Right lobe of liver (tissue), 4 donors: ENCODE measurements around the gene MAK.

Experiments used
- POLR2A ChIP-seq: fragments of 450-650 bp; IDR thresholded peaks from one replicate; pipeline ENCODE4 v1.6.1; 2017; ENCODE audit warnings: antibody characterized with exemption, mild to moderate bottlenecking
- TF ChIP-seq, protein P1 (sequence below), 4 donors: fragments of 200-600 bp in 3 of 4; fragments of 450-650 bp in 1 of 4; IDR thresholded peaks; one replicate each; pipeline versions ENCODE4 v1.5.1 to v1.8.0; 2016 to 2022; ENCODE audit warnings: antibody characterized with exemption in 4 of 4, mild to moderate bottlenecking in 2 of 4
- donor health status: DM: no; HTN: no; CAD: no.
- donor health status: DM: no; HTN: no; CAD: no.
- donor health status: DM: no; HTN: yes; CAD: no.

GRCh38 chr6:10849901-10850300 is 11.6 kb upstream of the MAK start:
- TF ChIP-seq, protein P1, sequence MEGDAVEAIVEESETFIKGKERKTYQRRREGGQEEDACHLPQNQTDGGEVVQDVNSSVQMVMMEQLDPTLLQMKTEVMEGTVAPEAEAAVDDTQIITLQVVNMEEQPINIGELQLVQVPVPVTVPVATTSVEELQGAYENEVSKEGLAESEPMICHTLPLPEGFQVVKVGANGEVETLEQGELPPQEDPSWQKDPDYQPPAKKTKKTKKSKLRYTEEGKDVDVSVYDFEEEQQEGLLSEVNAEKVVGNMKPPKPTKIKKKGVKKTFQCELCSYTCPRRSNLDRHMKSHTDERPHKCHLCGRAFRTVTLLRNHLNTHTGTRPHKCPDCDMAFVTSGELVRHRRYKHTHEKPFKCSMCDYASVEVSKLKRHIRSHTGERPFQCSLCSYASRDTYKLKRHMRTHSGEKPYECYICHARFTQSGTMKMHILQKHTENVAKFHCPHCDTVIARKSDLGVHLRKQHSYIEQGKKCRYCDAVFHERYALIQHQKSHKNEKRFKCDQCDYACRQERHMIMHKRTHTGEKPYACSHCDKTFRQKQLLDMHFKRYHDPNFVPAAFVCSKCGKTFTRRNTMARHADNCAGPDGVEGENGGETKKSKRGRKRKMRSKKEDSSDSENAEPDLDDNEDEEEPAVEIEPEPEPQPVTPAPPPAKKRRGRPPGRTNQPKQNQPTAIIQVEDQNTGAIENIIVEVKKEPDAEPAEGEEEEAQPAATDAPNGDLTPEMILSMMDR (IDR thresholded peaks at IDR 0.05), result no peak
- no peak for TF ChIP-seq POLR2A
